GM10248 (cell line): ENCODE data around the gene CAPN1.
"Not testable (repeated sequence)": the region's sequence is repeated elsewhere in the genome, so short reads cannot be mapped to it uniquely, and the experiment has no call there.

Experiments used
- CTCF ChIA-PET: fragments of 300-600 bp; sonication (Branson Sonifier 250); formaldehyde crosslinking; extraction: SDS; loops from one replicate; lab custom pipeline; 2021; ENCODE audit warnings: antibody characterized with exemption; lab: Yijun Ruan, JAX
- POLR2A ChIA-PET: fragments of 350-650 bp; sonication (Branson Sonifier 250); formaldehyde crosslinking; extraction: SDS; loops from one replicate; lab custom pipeline; 2020; ENCODE audit warnings: antibody characterized with exemption; lab: Yijun Ruan, JAX
- DNase-seq: peaks from one replicate; pipeline ENCODE4 v3.0.0; 2012; ENCODE audit errors: extremely low spot score
- TF ChIP-seq, protein P1 (sequence below): IDR thresholded peaks from 2 replicates; pipeline ENCODE4 v1.5.1; 2012; ENCODE audit warnings: mild to moderate bottlenecking, low read depth; ENCODE audit errors: extremely low read depth, missing control alignments, control extremely low read depth

The CAPN1 gene

DNA sequence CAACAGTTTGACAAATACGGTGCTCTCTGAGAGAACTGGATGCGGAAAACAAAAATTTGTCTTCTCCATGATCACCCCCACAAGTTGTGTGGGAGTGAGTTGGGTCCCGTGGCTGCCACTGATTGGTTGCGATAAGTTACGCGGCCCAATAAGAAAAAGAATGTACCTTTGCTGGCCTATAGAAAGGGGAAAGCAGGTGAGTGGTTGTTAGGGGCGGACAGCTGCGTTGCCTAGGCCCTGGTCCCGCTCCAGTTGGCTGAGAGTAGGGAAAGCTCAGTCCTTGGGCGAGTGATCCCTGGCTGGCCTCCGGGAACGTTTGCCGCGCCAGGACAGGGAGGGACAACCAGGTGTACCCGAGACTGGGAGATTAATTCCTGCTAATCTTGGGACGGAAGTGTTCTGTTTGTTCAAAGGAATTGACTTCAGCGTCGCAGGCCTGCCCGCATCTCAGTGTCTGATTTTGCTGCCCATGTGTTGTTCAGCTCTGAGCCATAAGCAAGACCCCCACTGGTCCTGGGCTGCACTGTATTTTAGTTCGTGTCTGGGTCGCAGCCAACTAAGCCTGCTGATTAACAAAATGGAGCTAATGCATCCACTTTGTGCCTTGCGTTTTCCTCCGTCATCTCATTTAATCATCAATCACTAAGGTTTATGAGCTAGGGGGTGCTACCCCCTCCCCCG lies 46.6 kb upstream of the CAPN1 start:
- DNase-seq = peak; percentile 95
- TF ChIP-seq, protein P1, sequence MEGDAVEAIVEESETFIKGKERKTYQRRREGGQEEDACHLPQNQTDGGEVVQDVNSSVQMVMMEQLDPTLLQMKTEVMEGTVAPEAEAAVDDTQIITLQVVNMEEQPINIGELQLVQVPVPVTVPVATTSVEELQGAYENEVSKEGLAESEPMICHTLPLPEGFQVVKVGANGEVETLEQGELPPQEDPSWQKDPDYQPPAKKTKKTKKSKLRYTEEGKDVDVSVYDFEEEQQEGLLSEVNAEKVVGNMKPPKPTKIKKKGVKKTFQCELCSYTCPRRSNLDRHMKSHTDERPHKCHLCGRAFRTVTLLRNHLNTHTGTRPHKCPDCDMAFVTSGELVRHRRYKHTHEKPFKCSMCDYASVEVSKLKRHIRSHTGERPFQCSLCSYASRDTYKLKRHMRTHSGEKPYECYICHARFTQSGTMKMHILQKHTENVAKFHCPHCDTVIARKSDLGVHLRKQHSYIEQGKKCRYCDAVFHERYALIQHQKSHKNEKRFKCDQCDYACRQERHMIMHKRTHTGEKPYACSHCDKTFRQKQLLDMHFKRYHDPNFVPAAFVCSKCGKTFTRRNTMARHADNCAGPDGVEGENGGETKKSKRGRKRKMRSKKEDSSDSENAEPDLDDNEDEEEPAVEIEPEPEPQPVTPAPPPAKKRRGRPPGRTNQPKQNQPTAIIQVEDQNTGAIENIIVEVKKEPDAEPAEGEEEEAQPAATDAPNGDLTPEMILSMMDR = no peak
- CTCF ChIA-PET = interaction anchor here (1.0 to 4.6 kb wide), 12 partner anchors 10 to 195 kb away, joined by 3 to 22 read pairs (median 5); partner anchors contain the start of genes CAPN1, FAU, MRPL49 and TM7SF2
- POLR2A ChIA-PET = interaction anchor here (0.5 to 2.9 kb wide), 7 partner anchors 9 to 845 kb away, joined by 3 to 10 read pairs (median 3); partner anchors contain the start of genes FAU and MRPL49

- DNase-seq = no peak
- ChIA-PET POLR2A (interaction anchor here (0.5 to 2.9 kb wide), 6 partner anchors 13 to 845 kb away, joined by 3 to 10 read pairs (median 4); partner anchors contain the start of genes FAU and MRPL49), CTCF (interaction anchor here (0.9 to 4.6 kb wide), 11 partner anchors 10 to 194 kb away, joined by 3 to 22 read pairs (median 5); partner anchors contain the start of genes TM7SF2 and ZNHIT2)
- TF ChIP-seq, protein P1 = no peak
Measured at GRCh38 chr11:65135633-65136145, 46.0 kb upstream of the CAPN1 start.

- no peak for DNase-seq
- TF ChIP-seq, protein P1 = no peak
- POLR2A ChIA-PET = interaction anchor here (0.7 kb wide), 1 partner anchor 50 kb away, joined by 3 read pairs; no protein-coding TSS in a partner anchor
- CTCF ChIA-PET = interaction anchor here (0.9 to 4.6 kb wide), 10 partner anchors 9 to 193 kb away, joined by 3 to 22 read pairs (median 4); partner anchors contain the start of genes FAU, MRPL49 and TM7SF2
Measured at GRCh38 chr11:65136515-65137096, 45.1 kb upstream of the CAPN1 start.

DNA sequence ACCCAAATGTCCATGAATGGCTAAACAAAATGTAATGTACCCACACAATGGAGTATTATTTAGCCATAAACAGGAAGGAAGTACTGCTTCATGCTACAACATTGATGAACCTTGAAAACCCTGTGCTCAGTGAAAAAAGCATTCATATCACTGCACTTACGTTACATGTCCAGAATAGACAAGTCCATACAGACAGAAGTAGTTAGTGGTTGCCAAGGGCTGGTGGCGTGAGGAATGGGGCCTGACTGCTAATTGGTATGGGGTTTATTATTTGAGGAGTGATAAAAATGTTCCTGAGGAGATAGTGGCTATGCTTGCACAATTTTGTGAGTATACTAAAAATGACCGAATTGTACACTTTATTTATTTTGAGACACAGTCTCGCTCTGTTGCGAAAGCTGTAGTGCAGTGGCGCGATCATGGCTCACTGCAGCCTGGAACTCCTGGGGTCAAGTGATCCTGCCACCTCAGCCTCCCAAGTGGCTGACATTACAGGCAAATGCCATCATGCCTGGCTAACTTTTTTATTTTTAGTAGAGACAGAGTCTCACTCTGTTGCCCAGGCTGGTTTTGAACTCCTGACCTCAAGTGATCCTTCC lies 39.7 kb upstream of the CAPN1 start:
- CTCF ChIA-PET = no interaction called here
- POLR2A ChIA-PET = no interaction called here
- no peak for DNase-seq
- TF ChIP-seq, protein P1 = no peak

GRCh38 chr11:65147352-65148075 lies 34.2 kb upstream of the CAPN1 start:
- POLR2A ChIA-PET = interaction anchor here (0.7 kb wide), 1 partner anchor 17 kb away, joined by 6 read pairs; no protein-coding TSS in a partner anchor
- no peak for DNase-seq
- TF ChIP-seq, protein P1 = no peak
- CTCF ChIA-PET = interaction anchor here (0.8 to 5.1 kb wide), 4 partner anchors 12 to 169 kb away, joined by 3 to 22 read pairs (median 4); partner anchors contain the start of genes ARL2, SYVN1 and TM7SF2

DNA sequence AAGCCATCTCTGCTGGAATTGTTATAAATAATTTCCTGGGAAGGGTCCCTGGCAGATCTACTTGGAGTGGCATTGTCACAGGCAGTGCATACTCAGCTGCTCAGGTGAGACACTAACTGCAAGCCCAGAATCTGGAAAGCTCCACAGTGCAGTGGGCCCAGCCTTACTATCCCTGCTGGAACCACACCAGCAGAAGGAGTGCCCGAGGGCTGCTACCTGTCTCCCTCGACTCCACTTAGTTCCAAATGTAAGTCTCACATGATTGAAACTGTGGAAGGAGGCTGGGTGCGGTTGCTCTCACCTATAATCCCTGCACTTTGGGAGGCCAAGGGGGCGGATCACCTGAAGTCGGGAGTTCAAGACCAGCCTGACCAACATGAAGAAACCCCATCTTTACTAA lies 33.1 kb upstream of the CAPN1 start:
- DNase-seq = no peak
- ChIA-PET POLR2A (no interaction called here), CTCF (interaction anchor here (1.3 to 1.7 kb wide), 2 partner anchors 12 to 38 kb away, joined by 4 read pairs; partner anchors contain the start of gene TM7SF2)
- TF ChIP-seq, protein P1 = no peak

GRCh38 chr11:65150131-65150508 lies 31.6 kb upstream of the CAPN1 start:
- POLR2A ChIA-PET, DNase-seq, CTCF ChIA-PET: not testable (repeated sequence)
